ENCODE data around the gene MED22. TPM values are rescaled to one million over a fixed set of nuclear protein-coding genes. Genes with fewer than 3 reads are reported as not detected.
A peak's percentile ranks its signal among the peaks of the same experiment; 100 is the strongest.
"Not testable (repeated sequence)": the region's sequence is repeated elsewhere in the genome, so short reads cannot be mapped to it uniquely, and the experiment has no call there.

Gene MED22
- total RNA-seq, 1 experiment from 2014 or later = 60.1 TPM

DNA sequence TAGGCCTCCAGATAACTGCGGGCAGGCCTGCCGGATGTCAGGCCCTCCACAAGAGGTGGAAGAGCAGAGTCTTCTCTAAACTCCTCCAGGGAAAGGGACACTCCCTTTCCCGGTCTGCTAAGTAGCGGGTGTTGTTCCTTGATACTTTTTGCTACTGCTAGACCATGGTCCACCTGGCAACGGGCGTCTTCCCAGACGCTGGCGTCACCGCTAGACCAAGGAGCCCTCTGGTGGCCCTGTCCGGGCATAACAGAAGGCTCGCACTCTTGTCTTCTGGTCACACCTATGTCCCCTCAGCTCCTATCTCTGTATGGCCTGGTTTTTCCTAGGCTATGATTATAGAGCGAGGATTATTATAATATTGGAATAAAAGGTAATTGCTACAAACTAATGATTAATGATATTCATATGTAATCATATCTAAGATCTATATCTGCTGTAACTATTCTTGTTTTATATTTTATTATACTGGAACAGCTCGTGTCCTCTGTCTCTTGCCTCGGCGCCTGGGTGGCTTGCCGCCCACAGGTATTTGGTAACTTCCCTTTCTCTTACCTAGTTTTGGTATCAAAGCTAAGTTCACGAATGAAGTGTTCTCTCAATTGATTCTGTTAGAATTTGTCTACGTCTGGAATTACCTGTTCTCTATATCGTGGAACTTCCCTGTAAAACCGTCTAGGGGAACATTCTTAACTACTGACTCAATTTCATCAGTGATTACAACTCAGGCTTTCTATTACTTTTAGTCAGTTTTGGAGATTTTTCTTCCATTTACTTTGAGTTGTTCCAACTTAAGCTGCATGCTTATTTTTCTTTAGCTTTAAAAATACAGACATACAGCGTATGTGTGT, 18.4 kb downstream of the MED22 start:
- H3K27ac Mint-ChIP-seq (ENCODE audit: unreplicated experiment); H3K9me3 Mint-ChIP-seq (ENCODE audit: unreplicated experiment); H3K4me3 ChIP-seq (ENCODE audit: low read depth, low read length); BruUV-seq (replicated peaks); H3K27me3 Mint-ChIP-seq (ENCODE audit: insufficient read depth, unreplicated experiment); H3K4me1 Mint-ChIP-seq (ENCODE audit: low read depth, unreplicated experiment); POLR2A ChIA-PET; H3K4me3 Mint-ChIP-seq (ENCODE audit: unreplicated experiment); H3K4me1 ChIP-seq; H3K9me3 ChIP-seq; H3K27me3 ChIP-seq (replicated peaks; ENCODE audit: control insufficient read depth, insufficient read depth, low read length): not testable (repeated sequence)
- H3K36me3 ChIP-seq (ENCODE audit: control insufficient read depth, insufficient read depth, low read length) = peaks cover 13% of the 10 kb centered on the region
- peaks cover 58% of the 10 kb centered on the region for H3K36me3 Mint-ChIP-seq (ENCODE audit: insufficient read depth, unreplicated experiment)
- peak in 1 of 2 experiments; percentile 45 for DNase-seq
- TF ChIP-seq, protein P1, sequence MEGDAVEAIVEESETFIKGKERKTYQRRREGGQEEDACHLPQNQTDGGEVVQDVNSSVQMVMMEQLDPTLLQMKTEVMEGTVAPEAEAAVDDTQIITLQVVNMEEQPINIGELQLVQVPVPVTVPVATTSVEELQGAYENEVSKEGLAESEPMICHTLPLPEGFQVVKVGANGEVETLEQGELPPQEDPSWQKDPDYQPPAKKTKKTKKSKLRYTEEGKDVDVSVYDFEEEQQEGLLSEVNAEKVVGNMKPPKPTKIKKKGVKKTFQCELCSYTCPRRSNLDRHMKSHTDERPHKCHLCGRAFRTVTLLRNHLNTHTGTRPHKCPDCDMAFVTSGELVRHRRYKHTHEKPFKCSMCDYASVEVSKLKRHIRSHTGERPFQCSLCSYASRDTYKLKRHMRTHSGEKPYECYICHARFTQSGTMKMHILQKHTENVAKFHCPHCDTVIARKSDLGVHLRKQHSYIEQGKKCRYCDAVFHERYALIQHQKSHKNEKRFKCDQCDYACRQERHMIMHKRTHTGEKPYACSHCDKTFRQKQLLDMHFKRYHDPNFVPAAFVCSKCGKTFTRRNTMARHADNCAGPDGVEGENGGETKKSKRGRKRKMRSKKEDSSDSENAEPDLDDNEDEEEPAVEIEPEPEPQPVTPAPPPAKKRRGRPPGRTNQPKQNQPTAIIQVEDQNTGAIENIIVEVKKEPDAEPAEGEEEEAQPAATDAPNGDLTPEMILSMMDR (IDR thresholded peaks at IDR 0.05; ENCODE audit: insufficient read depth in 1 of 2, low read depth in 1 of 2, low read length in 1 of 2, severe bottlenecking in 1 of 2, unreplicated experiment in 1 of 2) = peak; percentile 30 to 44
- intact Hi-C loops (cut with micrococcal nuclease; ENCODE audit: unreplicated experiment) = loop anchor here (1.0 kb wide), 1 partner anchor 143 kb away; no protein-coding TSS in a partner anchor
- CTCF ChIA-PET = interaction anchor here (0.5 to 2.7 kb wide), 3 partner anchors 141 to 224 kb away, joined by 8 to 31 read pairs (median 17); no protein-coding TSS in a partner anchor

DNA sequence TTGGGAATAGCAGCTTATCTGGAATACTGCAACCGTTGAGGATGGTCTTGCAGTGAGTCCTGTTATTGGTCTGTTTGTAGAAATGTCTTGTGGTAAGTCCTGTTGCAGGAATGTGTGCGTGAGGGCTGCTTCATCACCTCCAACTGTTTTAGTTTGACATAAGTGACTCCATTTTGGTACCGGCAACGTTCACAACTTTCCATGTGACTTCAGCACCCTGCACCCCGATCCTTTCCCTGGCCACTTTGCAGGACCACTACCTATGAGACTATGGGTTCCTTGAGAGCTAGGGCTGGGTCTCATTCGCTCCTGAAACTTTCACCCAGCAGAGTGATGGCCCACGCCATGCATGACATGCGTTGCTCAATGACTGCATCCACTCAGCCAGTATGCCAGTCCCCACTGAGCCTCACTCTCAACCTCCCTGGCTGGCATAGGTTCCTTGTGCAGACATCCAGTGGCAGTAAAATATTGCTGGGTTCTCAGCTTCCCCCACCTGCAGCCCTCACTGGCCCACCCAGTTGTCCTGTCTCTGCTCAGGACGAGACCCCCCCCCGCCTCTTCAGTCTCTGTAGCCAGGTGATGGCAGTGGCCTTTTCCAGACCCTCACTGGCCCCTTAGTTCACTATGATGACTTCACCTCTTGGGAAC, 20.0 kb downstream of the MED22 start:
- no peaks in the 10 kb centered on the region for H3K4me1 Mint-ChIP-seq (ENCODE audit: low read depth, unreplicated experiment)
- peaks cover 42% of the 10 kb centered on the region for H3K36me3 Mint-ChIP-seq (ENCODE audit: insufficient read depth, unreplicated experiment)
- H3K36me3 ChIP-seq (ENCODE audit: control insufficient read depth, insufficient read depth, low read length) = peaks cover 8% of the 10 kb centered on the region
- no TSS peak for BruUV-seq (replicated peaks)
- intact Hi-C loops (cut with micrococcal nuclease; ENCODE audit: unreplicated experiment) = no loop called here
- H3K27me3 ChIP-seq (replicated peaks; ENCODE audit: control insufficient read depth, insufficient read depth, low read length) = no peaks in the 10 kb centered on the region
- DNase-seq = no peak
- peaks cover 10% of the 10 kb centered on the region for H3K9me3 Mint-ChIP-seq (ENCODE audit: unreplicated experiment)
- H3K9me3 ChIP-seq = peaks cover 12% of the 10 kb centered on the region; the same call in 1 of the 2 replicates
- no peak overlapping the region for H3K4me3 ChIP-seq (ENCODE audit: low read depth, low read length)
- no peak overlapping the region for H3K4me3 Mint-ChIP-seq (ENCODE audit: unreplicated experiment)
- no peaks in the 10 kb centered on the region for H3K27me3 Mint-ChIP-seq (ENCODE audit: insufficient read depth, unreplicated experiment)
- ChIA-PET POLR2A (no interaction called here), CTCF (interaction anchor here (0.7 kb wide), 1 partner anchor 145 kb away, joined by 5 read pairs; no protein-coding TSS in a partner anchor)
- H3K4me1 ChIP-seq = no peaks in the 10 kb centered on the region
- H3K27ac Mint-ChIP-seq (ENCODE audit: unreplicated experiment) = no peak overlapping the region
- TF ChIP-seq, protein P1 (IDR thresholded peaks at IDR 0.05; ENCODE audit: insufficient read depth in 1 of 2, low read depth in 1 of 2, low read length in 1 of 2, severe bottlenecking in 1 of 2, unreplicated experiment in 1 of 2) = no peak

DNA sequence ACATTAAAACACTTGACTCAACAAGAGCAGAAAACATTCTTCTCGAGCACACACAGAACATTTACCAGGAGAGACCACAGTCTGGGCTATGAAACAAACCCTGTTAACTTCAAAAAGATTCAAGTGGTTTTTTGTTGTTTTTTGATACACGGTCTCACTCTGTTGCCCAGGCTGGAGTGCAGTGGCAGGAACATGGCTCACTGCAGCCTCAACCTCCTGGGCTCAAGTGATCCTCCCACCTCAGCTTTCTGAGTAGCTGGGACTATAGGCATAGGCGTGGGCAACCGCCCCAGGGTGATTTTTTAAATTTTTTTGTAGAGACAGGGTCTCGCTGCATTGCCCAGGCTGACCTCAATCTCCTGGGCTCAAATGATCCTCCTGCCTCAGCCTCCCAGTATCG, 20.9 kb downstream of the MED22 start:
- H3K27me3 ChIP-seq (replicated peaks; ENCODE audit: control insufficient read depth, insufficient read depth, low read length); POLR2A ChIA-PET; H3K36me3 ChIP-seq (ENCODE audit: control insufficient read depth, insufficient read depth, low read length); H3K27me3 Mint-ChIP-seq (ENCODE audit: insufficient read depth, unreplicated experiment); intact Hi-C loops (cut with micrococcal nuclease; ENCODE audit: unreplicated experiment); H3K4me1 ChIP-seq; BruUV-seq (replicated peaks); CTCF ChIA-PET; DNase-seq; H3K4me3 ChIP-seq (ENCODE audit: low read depth, low read length); H3K4me3 Mint-ChIP-seq (ENCODE audit: unreplicated experiment); H3K4me1 Mint-ChIP-seq (ENCODE audit: low read depth, unreplicated experiment); H3K27ac Mint-ChIP-seq (ENCODE audit: unreplicated experiment); H3K9me3 Mint-ChIP-seq (ENCODE audit: unreplicated experiment): not testable (repeated sequence)
- H3K9me3 ChIP-seq = peaks cover 12% of the 10 kb centered on the region; the same call in 1 of the 2 replicates
- peaks cover 33% of the 10 kb centered on the region for H3K36me3 Mint-ChIP-seq (ENCODE audit: insufficient read depth, unreplicated experiment)
